NCI-H748 (cell line): ENCODE data around the gene CBLL2.
"Not testable (repeated sequence)": the region's sequence is repeated elsewhere in the genome, so short reads cannot be mapped to it uniquely, and the experiment has no call there.

Source experiments
- DNase-seq: peaks from one replicate; lab custom pipeline; 2025; ENCODE audit not compliant: unreplicated experiment; lab: John Stamatoyannopoulos, UW

The CBLL2 gene, protein sequence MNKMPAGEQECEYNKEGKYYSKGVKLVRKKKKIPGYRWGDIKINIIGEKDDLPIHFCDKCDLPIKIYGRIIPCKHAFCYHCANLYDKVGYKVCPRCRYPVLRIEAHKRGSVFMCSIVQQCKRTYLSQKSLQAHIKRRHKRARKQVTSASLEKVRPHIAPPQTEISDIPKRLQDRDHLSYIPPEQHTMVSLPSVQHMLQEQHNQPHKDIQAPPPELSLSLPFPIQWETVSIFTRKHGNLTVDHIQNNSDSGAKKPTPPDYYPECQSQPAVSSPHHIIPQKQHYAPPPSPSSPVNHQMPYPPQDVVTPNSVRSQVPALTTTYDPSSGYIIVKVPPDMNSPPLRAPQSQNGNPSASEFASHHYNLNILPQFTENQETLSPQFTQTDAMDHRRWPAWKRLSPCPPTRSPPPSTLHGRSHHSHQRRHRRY

DNA sequence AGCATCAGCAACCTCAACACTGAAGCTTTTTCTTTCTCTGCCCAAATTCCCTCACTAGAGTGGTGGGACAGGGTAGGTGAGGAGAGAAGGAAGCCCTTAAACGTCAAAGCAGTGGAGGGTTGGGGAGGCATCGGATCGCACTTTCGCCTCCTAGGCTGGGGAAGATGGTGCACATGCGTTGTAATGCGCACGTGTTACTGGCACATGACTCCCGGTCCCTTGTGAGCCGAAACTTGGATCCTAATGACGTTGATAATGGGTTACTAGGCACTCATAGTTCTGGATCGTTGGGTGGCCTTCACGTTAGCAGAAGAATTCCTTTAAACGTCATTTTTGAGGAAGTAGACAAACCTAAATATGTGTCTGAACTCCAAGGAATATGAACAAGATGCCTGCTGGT is at the start of gene CBLL2:
Gene CBLL2 (plus strand): TSS at position 301 of the 400 bp plus-strand sequence. CDS start 79 bp downstream, at position 380.
- DNase-seq = no peak

DNA sequence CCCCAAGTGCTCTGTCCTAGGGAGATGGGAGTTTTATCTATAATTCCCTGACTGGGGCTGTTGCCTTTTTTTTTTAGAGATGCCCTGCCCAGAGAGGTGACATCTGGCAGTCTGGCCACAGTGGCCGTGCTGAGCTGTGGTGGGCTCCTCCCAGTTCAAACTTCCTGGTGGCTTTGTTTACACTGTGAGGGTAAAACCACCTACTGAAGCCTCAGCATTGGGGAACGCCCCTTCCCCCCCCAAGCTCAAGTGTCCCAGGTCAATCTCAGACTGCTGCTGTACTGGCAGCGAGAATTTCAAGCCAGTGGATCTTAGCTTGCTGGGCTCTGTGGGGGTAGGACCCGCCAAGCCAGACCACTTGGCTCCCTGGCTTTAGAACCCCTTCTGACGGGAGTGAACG is 38.3 kb upstream of the CBLL2 start:
- DNase-seq = peak; percentile 3

DNA sequence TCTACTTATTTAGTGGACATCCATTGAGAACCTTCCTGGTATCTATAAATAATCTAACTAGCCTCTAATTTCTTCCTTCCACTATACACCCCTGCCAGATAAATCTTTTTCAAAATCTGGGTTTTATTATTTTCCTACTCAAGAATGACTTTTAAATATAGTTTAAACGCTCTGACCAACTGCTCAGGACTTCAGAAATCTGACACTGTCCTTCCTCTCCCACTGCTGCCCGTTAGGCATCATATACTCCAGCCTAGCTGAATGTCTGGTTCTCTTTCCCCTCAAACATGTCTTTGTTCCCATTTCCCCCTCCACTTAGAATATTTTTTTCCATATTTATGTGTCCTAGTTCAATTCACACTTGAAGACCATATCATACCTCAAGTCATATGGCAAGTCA is 35.2 kb upstream of the CBLL2 start:
- DNase-seq = no peak

DNA sequence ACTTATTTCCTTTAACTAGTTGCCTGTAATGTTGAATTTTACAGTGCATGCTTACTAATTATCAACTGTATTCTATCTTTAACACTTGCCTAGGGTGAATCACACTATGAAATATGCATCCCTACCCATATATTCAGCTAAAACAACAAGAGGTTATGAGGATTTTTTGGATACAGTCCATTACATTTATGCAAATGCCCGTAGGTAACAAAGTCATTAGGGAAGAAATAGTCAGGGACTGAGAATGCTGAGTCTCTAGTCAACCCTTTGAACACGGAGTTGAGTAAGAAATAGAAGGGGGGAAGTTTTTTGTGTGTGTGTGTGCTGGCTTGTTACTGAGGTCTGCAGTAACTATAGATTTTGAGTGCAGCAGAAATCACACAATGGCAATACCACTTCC is 26.1 kb upstream of the CBLL2 start:
- no peak for DNase-seq

DNA sequence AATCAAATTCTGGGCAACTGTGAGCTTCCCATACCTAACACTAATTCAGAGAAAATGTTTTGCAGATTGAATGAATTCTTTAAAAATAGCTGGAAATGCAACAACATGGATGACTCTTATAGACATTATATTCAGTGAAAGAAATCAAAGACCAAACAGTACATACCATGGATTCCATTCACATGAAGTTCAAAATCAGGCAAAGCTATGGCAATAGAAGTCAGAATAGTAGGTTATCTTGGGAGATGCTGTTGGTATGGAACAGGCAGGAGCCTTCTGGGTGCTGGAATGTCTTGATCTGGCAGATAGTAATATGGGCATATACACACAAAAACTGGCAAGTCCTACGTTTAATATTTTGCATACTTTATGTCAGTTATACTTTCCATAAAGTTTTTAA is 25.5 kb upstream of the CBLL2 start:
- no peak for DNase-seq

DNA sequence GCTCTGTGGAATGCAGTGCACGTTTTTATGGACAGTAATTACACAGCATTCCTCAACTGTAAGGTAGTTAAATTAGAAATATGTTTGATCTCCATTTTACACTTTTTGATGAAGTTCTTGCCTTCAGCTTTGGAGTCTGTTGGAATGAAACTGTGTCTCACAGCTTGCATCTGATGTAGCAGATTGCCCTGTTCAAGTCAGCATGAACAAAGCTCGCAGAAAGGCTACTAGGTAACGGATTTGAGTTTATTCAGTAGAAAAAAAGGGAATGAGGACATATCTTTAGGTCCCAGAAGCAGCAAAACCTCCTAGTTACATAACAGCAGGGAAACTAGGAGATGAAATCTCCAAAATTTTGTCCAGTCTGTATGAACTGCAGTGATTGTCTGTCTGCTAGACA is 24.3 kb upstream of the CBLL2 start:
- no peak for DNase-seq

DNA sequence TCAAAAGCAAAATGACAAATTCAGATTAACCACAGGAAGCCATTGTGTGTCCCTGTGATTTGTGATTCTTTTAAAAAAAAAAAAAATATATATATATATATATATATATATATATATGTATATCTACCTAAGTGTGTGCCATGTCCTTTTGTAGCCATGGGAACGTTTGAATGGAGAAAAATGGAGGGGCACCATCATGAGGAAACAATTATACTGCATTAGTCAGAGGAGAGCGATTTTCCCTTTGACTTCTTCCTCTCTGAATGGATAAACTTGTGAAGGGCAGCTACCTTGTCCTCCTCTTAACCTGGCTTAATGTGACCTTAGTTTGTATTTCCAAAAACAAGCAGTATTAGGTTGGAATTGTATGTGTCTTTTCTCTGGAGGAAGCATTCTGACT is 23.3 kb upstream of the CBLL2 start:
- DNase-seq = peak; percentile 63

DNA sequence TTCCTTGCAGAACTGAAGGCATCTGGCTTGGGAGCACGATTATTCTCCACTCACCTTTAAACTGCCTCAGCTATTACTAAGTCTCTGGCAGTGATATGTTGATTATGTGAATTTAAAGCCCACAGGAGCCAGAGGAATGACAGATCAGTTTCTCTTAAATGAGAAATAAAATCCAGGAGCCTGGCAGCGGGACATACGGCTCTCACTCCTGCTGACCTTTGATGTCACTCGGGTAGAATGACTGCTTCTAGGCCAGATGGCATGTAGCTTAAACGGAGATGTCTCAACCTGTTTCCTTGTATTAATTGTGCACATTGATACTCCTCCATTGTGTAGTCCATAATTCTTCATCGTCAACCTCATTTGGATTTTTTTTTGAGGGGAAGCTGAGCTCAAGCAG is 4.0 kb upstream of the CBLL2 start:
- DNase-seq = no peak

DNA sequence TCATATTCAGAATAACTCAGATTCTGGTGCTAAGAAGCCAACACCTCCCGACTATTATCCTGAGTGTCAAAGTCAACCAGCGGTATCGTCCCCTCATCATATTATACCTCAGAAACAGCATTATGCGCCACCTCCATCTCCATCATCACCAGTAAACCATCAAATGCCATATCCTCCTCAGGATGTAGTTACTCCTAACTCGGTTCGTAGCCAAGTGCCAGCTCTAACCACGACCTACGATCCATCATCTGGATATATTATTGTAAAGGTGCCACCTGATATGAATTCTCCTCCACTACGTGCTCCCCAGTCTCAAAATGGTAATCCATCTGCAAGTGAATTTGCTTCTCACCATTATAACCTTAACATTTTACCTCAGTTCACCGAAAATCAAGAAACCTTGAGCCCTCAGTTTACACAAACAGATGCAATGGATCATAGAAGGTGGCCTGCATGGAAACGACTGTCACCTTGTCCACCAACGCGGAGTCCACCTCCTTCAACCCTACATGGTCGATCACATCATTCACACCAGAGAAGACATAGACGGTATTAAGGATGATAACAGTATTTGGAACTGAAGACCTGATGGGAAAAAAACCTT is 1.1 kb downstream of the CBLL2 start:
- no peak for DNase-seq

DNA sequence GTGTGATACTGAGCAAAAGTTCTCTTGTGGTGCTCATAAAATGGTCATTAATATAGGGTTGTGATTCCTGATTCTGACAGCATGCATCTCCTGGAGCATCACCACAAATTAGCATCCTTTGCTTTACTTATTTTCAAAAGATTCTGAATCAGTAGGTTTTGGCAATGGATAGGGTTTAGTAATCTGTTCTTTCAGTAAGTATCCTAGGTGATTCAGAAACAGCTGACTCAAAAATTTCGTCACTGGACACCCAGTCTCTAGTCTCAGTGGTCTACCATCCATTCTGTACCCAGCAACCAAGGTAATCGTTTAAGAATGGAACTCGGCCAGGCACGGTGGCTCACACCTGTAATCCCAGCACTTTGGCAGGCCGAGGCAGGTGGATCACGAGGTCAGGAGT is 4.1 kb downstream of the CBLL2 start:
- DNase-seq = no peak

DNA sequence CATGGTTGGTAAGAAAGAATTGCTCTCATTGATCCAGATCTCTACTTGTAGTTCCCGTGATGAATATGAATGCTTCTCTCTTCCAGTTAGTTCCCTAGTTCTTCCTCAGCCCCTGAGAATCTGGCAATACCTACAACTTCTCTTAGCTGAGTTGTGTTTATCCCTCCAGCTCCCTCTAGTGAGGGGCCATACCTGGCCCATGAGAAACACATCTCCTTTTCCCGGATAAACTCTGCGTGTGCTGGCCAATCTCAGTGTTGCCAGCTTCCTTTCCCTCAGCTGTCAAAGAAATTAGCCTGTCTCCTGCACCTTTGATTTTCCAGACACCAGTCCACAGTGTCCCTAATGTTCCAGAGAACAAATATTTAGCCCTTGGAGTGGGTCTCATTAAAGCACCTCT is 5.7 kb downstream of the CBLL2 start:
- DNase-seq = peak; percentile 25

DNA sequence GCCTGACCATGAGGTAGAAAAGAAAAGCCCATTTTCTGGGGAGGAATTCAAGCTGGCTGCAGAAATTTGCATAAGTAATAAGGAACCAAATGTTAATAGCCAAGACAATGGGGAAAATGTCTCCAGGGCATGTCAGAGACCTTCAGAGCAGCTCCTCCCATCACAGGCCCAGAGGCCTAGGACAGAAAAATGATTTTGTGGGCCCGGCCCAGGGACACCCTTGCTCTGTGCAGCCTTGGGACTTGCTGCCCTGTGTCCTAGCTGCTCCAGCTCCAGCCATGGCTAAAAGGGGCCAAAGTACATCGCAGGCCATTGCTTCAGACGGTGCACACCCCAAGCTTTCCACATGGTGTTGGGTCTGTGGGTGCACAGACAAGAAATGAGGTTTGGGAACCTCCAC is 16.5 kb downstream of the CBLL2 start:
- not testable (repeated sequence) for DNase-seq

DNA sequence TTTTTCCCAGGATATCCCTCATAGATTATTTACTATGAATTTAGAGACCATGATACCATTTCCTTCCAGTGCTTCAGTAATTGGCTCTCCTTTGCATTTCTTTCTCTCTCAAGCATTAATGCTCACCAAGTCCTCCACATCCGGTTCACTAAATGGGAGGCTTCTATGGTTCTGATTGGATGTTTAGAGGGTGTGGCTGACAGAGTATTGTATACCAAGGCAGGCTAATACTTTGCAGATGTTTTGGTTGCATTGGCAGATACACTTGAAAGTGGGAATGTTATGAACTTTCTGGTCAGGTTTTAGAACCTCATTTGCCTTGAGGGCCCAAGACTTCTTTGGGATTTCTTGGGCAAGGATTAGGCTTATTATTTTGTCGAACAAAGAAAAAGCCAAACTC is 24.2 kb downstream of the CBLL2 start:
- peak; percentile 43 for DNase-seq

DNA sequence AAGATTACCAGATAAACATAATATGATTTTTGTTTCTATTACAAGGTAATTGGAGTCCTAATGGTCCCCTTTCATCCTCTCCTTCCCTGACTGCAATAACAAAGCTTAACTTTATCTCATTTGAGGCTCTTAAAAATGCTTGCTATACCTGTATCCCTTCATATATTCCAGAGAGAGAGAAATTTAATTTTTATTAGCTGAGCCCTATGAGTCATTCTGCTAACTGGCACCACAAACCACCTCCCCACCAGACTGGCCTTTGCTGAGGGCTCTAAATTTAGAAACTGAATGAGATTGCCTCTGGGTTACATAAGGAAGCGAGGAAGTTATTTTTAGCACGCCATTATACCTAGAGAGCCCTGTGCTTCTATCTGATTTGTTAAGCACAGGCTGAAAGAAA is 27.4 kb downstream of the CBLL2 start:
- DNase-seq = peak; percentile 81

DNA sequence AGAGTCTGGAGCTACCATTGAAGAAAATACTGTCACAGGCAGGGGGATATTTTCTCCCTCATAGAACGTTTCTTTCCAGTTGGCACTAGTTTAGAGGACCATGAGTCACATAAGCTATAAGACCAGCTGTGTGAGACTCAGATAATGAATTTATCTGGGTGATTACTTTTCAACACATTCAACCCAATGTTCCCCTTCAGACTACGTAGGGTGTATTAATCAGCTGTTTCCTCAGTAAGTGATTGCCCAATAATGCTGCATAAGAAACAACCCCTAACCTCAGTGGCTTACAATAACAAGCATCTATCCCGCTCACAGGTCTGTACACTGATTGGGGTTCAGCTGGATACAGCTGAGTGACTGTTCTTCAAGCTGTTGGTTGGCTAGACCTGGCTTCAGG is 38.1 kb downstream of the CBLL2 start:
- DNase-seq = no peak

DNA sequence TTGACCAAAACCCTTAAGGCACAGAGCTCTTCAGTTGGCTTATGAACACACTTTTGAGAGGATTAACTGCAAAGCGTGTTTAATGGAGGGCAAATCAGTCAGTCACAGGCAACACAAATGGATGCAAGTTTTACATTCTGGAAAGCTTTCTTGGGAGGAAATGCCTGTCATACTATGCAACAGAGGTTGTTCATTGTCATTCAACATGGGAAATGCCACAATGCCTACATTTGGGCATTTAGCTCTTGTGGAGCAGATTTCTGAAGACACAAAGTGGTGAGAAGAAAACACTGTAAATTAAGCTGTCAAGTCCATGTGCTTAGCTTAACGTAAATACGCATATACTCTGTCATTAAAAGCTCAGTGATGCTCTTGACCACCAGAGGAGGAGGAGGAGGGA is 41.1 kb downstream of the CBLL2 start:
- DNase-seq = no peak

DNA sequence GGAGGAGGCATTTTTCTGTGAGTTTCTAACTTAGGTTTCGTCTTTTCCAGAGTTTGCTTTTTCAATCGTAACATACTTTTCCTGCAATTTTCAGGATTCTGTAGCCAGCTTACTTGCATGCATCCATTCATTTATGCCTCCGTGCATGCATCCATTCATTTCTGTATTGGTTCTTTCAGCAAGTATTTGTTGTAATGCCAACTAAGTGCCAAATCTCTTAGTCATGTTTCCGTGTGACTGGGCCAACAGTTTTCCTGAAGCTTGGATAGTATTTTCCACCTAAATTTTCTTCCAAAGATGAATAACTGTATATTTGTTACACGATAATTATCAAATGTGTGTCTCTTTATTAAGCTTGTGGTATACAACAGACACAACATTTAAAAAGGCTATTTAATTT is 41.5 kb downstream of the CBLL2 start:
- no peak for DNase-seq

DNA sequence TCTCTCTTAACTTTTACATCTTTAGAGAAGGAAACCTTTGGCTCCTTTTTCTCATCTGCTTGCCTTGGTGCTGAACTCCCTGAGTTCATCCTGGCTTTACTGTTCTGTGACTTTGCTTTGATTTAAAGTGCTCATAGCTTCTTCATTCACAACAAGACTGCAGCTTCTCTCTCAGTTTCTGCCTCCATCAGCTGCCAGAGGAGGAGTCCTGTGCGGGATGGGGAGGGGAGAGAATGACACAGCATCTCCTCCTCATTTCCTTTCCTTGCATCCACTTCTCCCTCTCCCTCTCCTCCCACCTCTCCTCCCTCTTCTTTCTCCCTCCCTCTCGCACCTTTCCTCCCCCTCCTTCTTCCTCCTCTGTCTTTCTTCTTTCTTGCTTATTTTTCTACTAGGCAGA is 42.0 kb downstream of the CBLL2 start:
- DNase-seq = no peak

DNA sequence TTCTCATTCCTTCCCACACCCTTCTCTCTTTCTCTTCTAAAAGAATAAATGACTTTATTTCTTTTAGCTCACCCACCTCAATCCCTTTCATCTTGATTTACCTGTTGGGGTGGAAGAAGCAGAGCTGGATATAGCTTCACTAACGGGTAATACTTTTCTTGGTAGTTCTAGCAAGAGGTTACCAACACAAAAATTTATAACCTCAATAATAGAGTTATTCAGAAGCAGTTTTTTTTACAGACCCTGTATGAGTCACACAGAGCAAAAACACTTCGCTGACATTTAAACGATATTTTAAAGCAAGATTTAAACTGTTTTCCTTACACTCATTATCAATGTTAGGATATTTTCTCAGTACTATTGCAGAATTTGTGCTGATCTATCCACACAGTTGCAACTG is 42.4 kb downstream of the CBLL2 start:
- DNase-seq = no peak

DNA sequence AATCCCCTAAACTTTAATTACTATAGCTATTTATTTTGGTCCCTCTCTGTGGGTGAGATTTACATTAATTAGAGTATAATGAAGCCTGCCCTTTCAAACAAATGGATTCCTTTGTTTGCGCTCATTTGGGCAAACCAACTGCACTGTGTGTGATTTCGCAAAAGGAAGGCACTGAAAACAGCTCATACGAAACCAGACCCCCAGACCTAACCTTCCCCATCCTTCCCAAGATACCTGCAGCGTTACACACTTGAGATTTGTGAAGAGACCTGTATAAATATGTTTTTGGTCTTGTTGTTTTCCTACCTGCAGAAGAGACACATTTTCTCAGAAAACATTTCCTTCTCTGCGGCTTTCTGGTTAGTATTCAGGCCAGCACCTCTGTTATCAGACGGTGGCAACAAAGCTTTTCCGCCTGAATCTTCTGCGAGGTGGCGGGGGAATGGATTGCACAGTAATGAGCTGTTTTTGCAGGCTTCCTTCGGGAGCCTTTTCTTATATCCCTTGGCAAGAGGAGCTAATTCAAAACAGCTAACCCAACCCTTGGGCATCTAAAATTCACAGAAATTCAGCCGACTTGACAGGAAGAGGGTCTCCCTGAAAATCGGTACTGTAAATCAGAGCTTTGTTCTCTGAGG is 47.6 kb downstream of the CBLL2 start:
- DNase-seq = peak; percentile 19

DNA sequence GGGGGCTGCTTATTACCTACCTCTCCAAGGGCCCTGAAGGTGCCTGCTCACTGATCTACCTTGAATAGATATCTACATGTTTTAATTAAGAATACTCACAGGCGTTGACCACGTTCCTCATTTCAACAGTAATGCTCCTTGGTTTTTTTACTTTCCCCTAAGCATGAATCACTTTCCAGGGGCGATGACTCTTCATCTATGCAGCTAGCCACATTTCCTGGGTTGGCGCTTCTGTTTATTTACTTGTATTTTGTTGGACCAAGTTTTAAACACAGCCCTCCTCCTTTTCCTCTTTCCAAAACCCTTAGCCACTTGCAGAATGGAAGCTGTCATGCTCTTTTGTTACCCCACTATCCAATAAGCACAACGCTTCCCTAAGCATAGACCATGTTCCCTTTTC is 50.8 kb downstream of the CBLL2 start:
- DNase-seq = no peak
